Activated CD8-positive, alpha-beta T cell treated with anti-CD3 and anti-CD28 coated beads for 36 hours (primary cell): Measurements from ENCODE around the gene ELL3. TPM values are rescaled to one million over a fixed set of nuclear protein-coding genes. Genes with fewer than 3 reads are reported as not detected.
"Not testable (repeated sequence)": the region's sequence is repeated elsewhere in the genome, so short reads cannot be mapped to it uniquely, and the experiment has no call there.

Experiments used
- ATAC-seq: fragments of 200-7000 bp; cut with Tn5 transposase; one replicate; pipeline ENCODE4 v1.10.0; 2021; ENCODE audit warnings: mild to moderate bottlenecking, moderate library complexity
- CTCF ChIA-PET: fragments of 350-600 bp; sonication (Branson Sonifier 250); formaldehyde crosslinking; loops from one replicate; lab custom pipeline; 2021; ENCODE audit warnings: antibody characterized with exemption; lab: Charles Lee
- POLR2A ChIA-PET: fragments of 350-600 bp; sonication (Branson Sonifier 250); formaldehyde crosslinking; loops from one replicate; lab custom pipeline; 2021; ENCODE audit warnings: antibody characterized with exemption; lab: Charles Lee
- DNase-seq: peaks from one replicate; pipeline ENCODE4 v3.0.0-alpha.2; 2020
- H3K27ac Mint-ChIP-seq: one replicate; pipeline ENCODE4 v1.8.0; 2021; ENCODE audit warnings: mild to moderate bottlenecking, mixed read lengths
- H3K27me3 Mint-ChIP-seq: one replicate; pipeline ENCODE4 v1.8.0; 2021; ENCODE audit warnings: mixed read lengths
- H3K36me3 Mint-ChIP-seq: one replicate; pipeline ENCODE4 v1.8.0; 2021; ENCODE audit warnings: low read depth, mixed read lengths
- H3K4me1 Mint-ChIP-seq: one replicate; pipeline ENCODE4 v1.8.0; 2021; ENCODE audit warnings: low read depth, mixed read lengths
- H3K4me3 Mint-ChIP-seq: one replicate; pipeline ENCODE4 v1.8.0; 2021; ENCODE audit warnings: mild to moderate bottlenecking, moderate library complexity, mixed read lengths
- H3K9me3 Mint-ChIP-seq: one replicate; pipeline ENCODE4 v1.8.0; 2021; ENCODE audit warnings: mixed read lengths
- intact Hi-C: fragments of 100-400 bp; cut with micrococcal nuclease; formaldehyde crosslinking; loops from one replicate; pipeline ENCODE4 v1.10.0; 2022
- total RNA-seq, 2 experiments: library from RNA; stranded (reverse); gene quantifications; one replicate each; pipeline ENCODE4 v1.2.3, GENCODE V29; 2021
- TF ChIP-seq, protein P1 (sequence below): fragments of 200-600 bp; IDR thresholded peaks from one replicate; pipeline ENCODE4 v1.8.0; 2022; ENCODE audit warnings: antibody characterized with exemption, mild to moderate bottlenecking

ELL3 gene
- total RNA-seq, 2 experiments from 2014 or later: 2.3 to 2.4 TPM

DNA sequence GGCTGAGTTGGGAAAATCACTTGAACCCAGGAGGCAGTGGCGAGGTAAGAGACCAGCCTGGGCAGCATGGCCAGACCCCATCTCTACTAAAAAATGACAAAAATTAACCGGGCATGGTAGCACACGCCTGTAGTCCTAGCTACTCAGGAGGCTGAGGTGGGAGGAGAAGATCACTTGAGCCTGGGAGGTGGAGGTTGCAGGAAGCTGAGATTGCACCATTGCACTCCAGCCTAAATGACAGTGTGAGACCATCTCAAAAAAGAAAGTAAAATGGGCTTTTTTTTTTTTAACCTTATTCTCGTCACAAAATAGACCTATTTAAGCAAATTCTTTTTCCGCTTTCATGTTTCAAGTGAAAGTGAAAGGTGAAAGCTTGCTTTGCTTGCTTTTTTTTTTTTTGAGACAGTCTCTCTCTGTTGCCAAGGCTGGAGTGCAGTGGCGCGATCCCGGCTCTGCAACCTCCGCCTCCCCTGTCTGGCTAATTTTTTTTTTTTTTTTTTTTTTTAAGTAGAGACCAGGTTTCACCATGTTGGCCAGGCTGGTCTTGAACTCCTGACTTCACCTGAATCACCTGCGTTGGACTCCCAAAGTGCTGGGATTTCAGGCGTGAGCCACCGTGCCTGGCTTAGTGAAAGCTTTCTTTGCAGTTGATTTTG lies 26.9 kb downstream of the ELL3 start:
- peaks cover 45% of the 10 kb centered on the region for H3K4me1 Mint-ChIP-seq
- peak overlapping the region; percentile 85 for H3K27ac Mint-ChIP-seq
- no peaks in the 10 kb centered on the region for H3K9me3 Mint-ChIP-seq
- no peaks in the 10 kb centered on the region for H3K27me3 Mint-ChIP-seq
- peak; percentile 69 for DNase-seq
- peak overlapping the region; percentile 96 for H3K4me3 Mint-ChIP-seq
- TF ChIP-seq, protein P1, sequence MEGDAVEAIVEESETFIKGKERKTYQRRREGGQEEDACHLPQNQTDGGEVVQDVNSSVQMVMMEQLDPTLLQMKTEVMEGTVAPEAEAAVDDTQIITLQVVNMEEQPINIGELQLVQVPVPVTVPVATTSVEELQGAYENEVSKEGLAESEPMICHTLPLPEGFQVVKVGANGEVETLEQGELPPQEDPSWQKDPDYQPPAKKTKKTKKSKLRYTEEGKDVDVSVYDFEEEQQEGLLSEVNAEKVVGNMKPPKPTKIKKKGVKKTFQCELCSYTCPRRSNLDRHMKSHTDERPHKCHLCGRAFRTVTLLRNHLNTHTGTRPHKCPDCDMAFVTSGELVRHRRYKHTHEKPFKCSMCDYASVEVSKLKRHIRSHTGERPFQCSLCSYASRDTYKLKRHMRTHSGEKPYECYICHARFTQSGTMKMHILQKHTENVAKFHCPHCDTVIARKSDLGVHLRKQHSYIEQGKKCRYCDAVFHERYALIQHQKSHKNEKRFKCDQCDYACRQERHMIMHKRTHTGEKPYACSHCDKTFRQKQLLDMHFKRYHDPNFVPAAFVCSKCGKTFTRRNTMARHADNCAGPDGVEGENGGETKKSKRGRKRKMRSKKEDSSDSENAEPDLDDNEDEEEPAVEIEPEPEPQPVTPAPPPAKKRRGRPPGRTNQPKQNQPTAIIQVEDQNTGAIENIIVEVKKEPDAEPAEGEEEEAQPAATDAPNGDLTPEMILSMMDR: no peak
- intact Hi-C loops: no loop called here
- ChIA-PET CTCF (interaction anchor here (1.3 to 1.6 kb wide), 3 partner anchors 20 to 309 kb away, joined by 4 to 7 read pairs (median 4); partner anchors contain the start of gene ELL3), POLR2A (interaction anchor here (0.7 to 2.4 kb wide), 7 partner anchors 21 to 239 kb away, joined by 3 to 9 read pairs (median 3); partner anchors contain the start of genes ELL3, HYPK and SERINC4)
- peaks cover 41% of the 10 kb centered on the region for H3K36me3 Mint-ChIP-seq
- ATAC-seq: peak; percentile 43

DNA sequence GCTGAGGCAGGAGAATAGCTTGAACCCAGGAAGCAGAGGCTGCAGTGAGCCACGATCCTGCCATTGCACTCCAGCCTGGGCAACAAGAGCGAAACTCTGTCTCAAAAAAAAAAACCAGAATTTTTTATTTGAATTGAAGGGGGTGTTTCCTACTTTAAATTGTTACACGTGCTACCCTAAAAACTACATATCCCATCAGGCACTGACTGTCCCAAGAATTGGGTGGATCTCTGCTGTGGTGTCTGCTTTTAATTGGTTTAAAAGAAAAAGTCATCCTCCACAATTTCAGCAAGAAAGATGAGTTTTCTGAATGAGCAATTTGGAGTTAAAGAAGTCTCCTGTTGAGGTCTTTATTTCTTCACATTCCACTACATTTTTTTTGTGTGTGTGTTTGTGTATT lies 28.4 kb downstream of the ELL3 start:
- peaks cover 39% of the 10 kb centered on the region for H3K4me1 Mint-ChIP-seq
- no peaks in the 10 kb centered on the region for H3K9me3 Mint-ChIP-seq
- peaks cover 37% of the 10 kb centered on the region for H3K36me3 Mint-ChIP-seq
- H3K27me3 Mint-ChIP-seq: no peaks in the 10 kb centered on the region
- peak overlapping the region; percentile 96 for H3K4me3 Mint-ChIP-seq
- peak; percentile 26 for DNase-seq
- POLR2A ChIA-PET: interaction anchor here (0.9 to 1.8 kb wide), 2 partner anchors 8 to 79 kb away, joined by 3 to 5 read pairs; no protein-coding TSS in a partner anchor
- H3K27ac Mint-ChIP-seq: peak overlapping the region; percentile 85
- TF ChIP-seq, protein P1: no peak
- CTCF ChIA-PET: interaction anchor here (1.5 kb wide), 1 partner anchor 308 kb away, joined by 4 read pairs; no protein-coding TSS in a partner anchor
- intact Hi-C loops: no loop called here
- peak; percentile 15 for ATAC-seq

DNA sequence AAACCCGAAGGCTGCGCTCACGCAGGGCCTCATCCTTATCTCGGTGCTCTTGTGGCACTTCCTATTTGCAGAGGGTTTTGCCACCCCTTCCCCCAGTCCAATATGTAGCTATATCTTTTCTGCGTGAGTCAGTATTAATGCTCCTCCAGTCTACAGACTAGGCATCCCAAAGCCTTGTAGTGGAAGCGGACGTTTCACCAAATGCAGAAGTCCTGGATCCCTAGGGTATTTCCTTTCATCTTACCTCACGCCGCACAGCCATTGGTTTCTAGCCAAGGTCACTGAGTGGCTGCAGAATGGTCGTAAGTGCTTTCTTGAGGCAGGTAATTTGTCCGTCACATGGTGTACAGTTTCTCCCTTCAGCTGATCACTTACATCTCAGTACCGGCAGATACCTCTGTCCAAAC lies 29.9 kb downstream of the ELL3 start:
- H3K4me3 Mint-ChIP-seq: peak overlapping the region; percentile 96
- H3K9me3 Mint-ChIP-seq, CTCF ChIA-PET, intact Hi-C loops, H3K27me3 Mint-ChIP-seq: not testable (repeated sequence)
- H3K27ac Mint-ChIP-seq: peak overlapping the region; percentile 98
- ATAC-seq (peak; percentile 18), DNase-seq (peak; percentile 46)
- POLR2A ChIA-PET: interaction anchor here (0.8 to 1.6 kb wide), 5 partner anchors 18 to 85 kb away, joined by 3 to 4 read pairs (median 3); partner anchors contain the start of genes HYPK, MFAP1, SERF2 and SERINC4
- peaks cover 27% of the 10 kb centered on the region for H3K4me1 Mint-ChIP-seq
- H3K36me3 Mint-ChIP-seq: peaks cover 28% of the 10 kb centered on the region

DNA sequence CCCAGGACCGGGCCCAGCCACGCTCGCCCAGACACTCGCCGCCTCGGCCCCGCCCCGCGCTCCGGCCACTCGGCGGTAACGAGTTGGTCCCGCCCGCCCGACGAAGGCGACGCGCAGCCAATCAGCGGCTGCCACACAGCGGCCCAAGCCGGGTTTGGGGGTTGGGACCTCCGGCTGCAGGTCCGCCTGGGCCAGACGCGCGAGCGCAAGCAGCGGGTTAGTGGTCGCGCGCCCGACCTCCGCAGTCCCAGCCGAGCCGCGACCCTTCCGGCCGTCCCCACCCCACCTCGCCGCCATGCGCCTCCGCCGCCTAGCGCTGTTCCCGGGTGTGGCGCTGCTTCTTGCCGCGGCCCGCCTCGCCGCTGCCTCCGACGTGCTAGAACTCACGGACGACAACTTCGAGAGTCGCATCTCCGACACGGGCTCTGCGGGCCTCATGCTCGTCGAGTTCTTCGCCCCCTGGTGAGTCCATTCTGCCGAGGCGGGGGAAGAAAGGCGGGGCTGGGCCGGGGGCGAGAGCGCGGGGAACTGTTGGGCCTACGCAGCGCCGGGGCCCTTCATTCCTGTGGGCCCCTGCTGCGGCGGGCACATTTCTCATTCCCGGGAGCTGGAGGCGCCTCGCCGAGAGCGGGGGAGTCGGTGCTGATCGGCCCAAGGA lies 30.4 kb downstream of the ELL3 start, which contains the start of gene PDIA3:
PDIA3 (plus strand) TSS at position 194 of the 658 bp plus-strand sequence; CDS start at position 296, 102 bp downstream.
- intact Hi-C loops: not testable (repeated sequence)

DNA sequence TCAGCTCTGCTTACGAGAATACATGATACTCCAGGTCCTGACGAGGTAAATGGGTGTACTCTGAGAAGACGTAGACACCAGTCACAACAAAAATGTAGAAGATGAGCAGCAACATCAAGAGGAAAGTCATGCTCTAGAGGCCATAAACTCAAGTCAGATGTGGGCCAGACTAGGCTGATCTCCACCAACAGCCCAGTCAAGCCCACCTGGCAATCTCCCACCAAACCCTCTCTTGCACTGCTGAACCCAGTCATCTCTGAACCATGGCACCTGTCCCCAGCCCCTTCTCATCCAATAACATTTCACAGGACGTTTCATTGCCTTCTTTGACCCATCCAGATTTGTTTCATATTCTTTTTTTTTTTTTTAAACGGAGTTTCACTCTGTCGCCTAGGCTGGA lies 41.4 kb downstream of the ELL3 start:
- ChIA-PET CTCF (no interaction called here), POLR2A (interaction anchor here (1.6 kb wide), 1 partner anchor 10 kb away, joined by 4 read pairs; no protein-coding TSS in a partner anchor)
- H3K9me3 Mint-ChIP-seq: no peaks in the 10 kb centered on the region
- TF ChIP-seq, protein P1: no peak
- DNase-seq (no peak), ATAC-seq (no peak)
- H3K27ac Mint-ChIP-seq: no peak overlapping the region
- intact Hi-C loops: no loop called here
- peaks cover 3% of the 10 kb centered on the region for H3K27me3 Mint-ChIP-seq
- no peak overlapping the region for H3K4me3 Mint-ChIP-seq
- peaks cover 2% of the 10 kb centered on the region for H3K36me3 Mint-ChIP-seq
- peaks cover 5% of the 10 kb centered on the region for H3K4me1 Mint-ChIP-seq

More for the DNA sequence above, 30.4 kb downstream of the ELL3 start, which contains the start of gene PDIA3:
- DNase-seq (peak; percentile 90), ATAC-seq (peak; percentile 84)
- Mint-ChIP-seq H3K27ac (peak within 1 kb of the TSS; percentile 98), H3K4me1 (peaks cover 21% of the 10 kb centered on the region), H3K36me3 (peaks cover 23% of the 10 kb centered on the region), H3K4me3 (peak within 1 kb of the TSS; percentile 96)
- not testable (repeated sequence) for H3K27me3 Mint-ChIP-seq, H3K9me3 Mint-ChIP-seq
- CTCF ChIA-PET: interaction anchor here (0.8 to 1.4 kb wide), 3 partner anchors 24 to 370 kb away, joined by 3 to 5 read pairs (median 4); partner anchors contain the start of gene ELL3
- POLR2A ChIA-PET: interaction anchor here (0.7 to 1.6 kb wide), 11 partner anchors 8 to 1164 kb away, joined by 3 to 10 read pairs (median 3); partner anchors contain the start of genes ELL3, HYPK, MFAP1 and SERF2
- TF ChIP-seq, protein P1: peak; percentile 19

DNA sequence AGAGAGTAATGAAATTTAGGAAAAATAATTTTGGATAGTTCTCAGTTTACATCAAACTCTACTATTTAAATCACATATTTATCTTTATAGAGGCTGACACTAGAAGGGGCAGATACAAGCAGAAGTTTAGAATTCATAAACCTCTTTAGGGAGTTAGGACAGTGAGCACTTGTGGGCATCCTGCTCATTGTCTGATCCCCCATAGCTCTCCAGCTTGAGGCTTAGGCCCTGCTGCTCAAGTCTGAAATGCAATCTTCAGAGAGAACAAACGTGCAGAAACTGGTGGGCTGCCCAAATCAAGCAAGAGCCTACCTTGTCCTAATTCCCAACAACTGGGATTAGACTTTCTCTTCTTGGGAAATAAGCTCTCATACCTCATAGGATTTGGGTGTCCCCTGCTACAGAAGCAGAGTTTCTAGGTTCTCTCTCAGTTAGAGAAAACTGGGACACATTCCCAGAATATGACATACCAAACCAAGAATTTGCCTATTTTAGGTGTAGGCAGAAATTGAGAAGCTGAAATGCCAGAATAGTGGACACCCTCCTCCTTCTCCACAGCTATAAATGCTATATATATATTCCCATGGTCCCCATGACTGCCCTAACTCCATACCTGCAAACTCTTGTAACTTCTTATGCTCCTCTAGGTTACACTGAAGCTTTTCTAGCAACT lies 48.6 kb downstream of the ELL3 start:
- H3K27me3 Mint-ChIP-seq, intact Hi-C loops, H3K36me3 Mint-ChIP-seq, H3K4me3 Mint-ChIP-seq, H3K4me1 Mint-ChIP-seq, H3K27ac Mint-ChIP-seq, ATAC-seq, DNase-seq, H3K9me3 Mint-ChIP-seq, POLR2A ChIA-PET: not testable (repeated sequence)
- CTCF ChIA-PET: interaction anchor here (1.2 kb wide), 1 partner anchor 42 kb away, joined by 3 read pairs; no protein-coding TSS in a partner anchor

DNA sequence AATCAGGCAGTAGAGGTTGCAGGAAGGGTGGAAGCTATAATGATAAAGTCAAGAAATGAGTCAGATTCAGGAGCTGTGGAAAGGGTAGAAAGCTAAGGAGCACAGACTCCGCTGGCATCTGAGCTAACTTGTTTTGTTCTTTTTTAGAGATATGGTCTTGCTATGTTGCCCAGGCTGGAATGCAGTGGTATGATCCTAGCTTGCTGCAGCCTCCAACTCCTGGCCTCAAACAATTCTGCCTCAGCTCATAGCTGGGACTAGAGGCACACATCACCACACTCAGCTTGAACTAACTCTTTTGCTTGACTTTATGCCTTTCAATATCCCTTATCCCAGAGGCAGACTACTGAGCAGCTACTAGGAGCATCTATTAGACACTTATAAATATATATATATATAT lies 50.5 kb downstream of the ELL3 start:
- intact Hi-C loops, H3K27me3 Mint-ChIP-seq, H3K4me1 Mint-ChIP-seq, CTCF ChIA-PET, H3K4me3 Mint-ChIP-seq, H3K9me3 Mint-ChIP-seq, DNase-seq, ATAC-seq, H3K27ac Mint-ChIP-seq, POLR2A ChIA-PET, H3K36me3 Mint-ChIP-seq: not testable (repeated sequence)
